Measurements from ENCODE around the gene LDAH.

DNA sequence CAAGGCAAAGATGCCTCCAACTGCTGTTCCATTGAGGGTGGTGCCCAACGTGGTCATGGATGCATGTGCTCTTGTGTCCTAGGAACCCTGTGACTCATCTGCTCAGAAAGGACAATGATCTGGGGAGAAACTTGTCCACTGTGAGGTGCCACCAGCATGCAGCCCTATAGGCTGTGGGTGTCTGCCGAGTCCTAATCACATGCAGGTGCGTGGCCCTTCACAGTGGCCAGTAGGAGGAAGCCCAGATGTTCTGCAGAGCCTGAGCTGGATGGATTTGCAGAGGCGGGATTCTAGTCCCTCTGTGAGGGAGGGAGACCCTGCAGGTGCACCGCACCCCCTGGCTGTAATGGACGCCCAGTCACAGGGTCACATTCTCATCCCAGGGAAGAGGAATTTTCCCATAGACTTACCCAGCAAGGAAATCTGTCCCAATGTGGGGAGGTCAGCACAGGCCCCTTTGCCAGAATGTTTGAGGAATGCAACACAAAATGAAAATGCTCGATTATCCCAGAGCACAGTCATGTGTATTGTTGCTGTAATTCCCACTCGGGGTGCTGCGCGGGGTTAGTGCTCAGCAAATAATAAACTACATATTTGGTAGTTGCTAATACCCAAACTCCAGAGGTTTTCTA, 142.0 kb downstream of the LDAH start:
- TF ChIP-seq, protein P1, sequence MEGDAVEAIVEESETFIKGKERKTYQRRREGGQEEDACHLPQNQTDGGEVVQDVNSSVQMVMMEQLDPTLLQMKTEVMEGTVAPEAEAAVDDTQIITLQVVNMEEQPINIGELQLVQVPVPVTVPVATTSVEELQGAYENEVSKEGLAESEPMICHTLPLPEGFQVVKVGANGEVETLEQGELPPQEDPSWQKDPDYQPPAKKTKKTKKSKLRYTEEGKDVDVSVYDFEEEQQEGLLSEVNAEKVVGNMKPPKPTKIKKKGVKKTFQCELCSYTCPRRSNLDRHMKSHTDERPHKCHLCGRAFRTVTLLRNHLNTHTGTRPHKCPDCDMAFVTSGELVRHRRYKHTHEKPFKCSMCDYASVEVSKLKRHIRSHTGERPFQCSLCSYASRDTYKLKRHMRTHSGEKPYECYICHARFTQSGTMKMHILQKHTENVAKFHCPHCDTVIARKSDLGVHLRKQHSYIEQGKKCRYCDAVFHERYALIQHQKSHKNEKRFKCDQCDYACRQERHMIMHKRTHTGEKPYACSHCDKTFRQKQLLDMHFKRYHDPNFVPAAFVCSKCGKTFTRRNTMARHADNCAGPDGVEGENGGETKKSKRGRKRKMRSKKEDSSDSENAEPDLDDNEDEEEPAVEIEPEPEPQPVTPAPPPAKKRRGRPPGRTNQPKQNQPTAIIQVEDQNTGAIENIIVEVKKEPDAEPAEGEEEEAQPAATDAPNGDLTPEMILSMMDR (IDR thresholded peaks at IDR 0.05; ENCODE audit: borderline replicate concordance, extremely low read depth, low read length, poor library complexity, severe bottlenecking), result no peak
- TF ChIP-seq EZH2 (IDR thresholded peaks at IDR 0.05; ENCODE audit: borderline replicate concordance, low read depth, low read length, severe bottlenecking), result no peak

Measured in DND-41 (cell line).